HEK293 (cell line): ENCODE data around the gene KYAT1.
"Not testable (repeated sequence)": the region's sequence is repeated elsewhere in the genome, so short reads cannot be mapped to it uniquely, and the experiment has no call there.

Source experiments
- CTCF ChIA-PET: fragments of 350-600 bp; formaldehyde crosslinking; extraction: SDS; loops from one replicate; lab custom pipeline; 2021; ENCODE audit warnings: antibody characterized with exemption; lab: Yijun Ruan, JAX
- POLR2A ChIA-PET: fragments of 300-600 bp; formaldehyde crosslinking; extraction: SDS; loops from one replicate; lab custom pipeline; 2020; ENCODE audit warnings: antibody characterized with exemption, inconsistent platforms; lab: Yijun Ruan, JAX
- H3K27ac ChIP-seq: fragments of 200-500 bp; sonication (Bioruptor generic); 2 replicates; pipeline ENCODE4 v1.5.1; 2014; ENCODE audit warnings: low read depth, low read length, control low read depth, inconsistent platforms; ENCODE audit errors: extremely low read depth
- H3K36me3 ChIP-seq, 2 experiments: fragments of 200-500 bp in 1 of 2; sonication (Bioruptor generic) in 1 of 2; 1 replicate in 1 of 2; 2 replicates in 1 of 2; pipeline ENCODE4 v1.5.1; 2014 to 2017; ENCODE audit warnings: inconsistent platforms in 2 of 2, low read length in 2 of 2; ENCODE audit not compliant: control insufficient read depth in 2 of 2, insufficient read depth in 1 of 2
- H3K4me1 ChIP-seq: fragments of 200-500 bp; sonication (Bioruptor generic); 2 replicates; pipeline ENCODE4 v1.5.1; 2014; ENCODE audit warnings: mild to moderate bottlenecking, low read length, inconsistent platforms; ENCODE audit not compliant: control insufficient read depth, insufficient read depth
- H3K4me3 ChIP-seq: 2 replicates; pipeline ENCODE4 v1.5.1; 2011; ENCODE audit warnings: low read depth, mild to moderate bottlenecking, control low read depth, low read length, moderate library complexity
- H3K9me3 ChIP-seq: fragments of 200-500 bp; sonication (Bioruptor generic); 2 replicates; pipeline ENCODE4 v1.5.1; 2014; ENCODE audit warnings: low read depth, low read length, inconsistent platforms; ENCODE audit not compliant: control insufficient read depth, insufficient read depth
- KLF10 ChIP-seq: fragments of 450-650 bp; IDR thresholded peaks from 2 replicates; pipeline ENCODE4 v1.5.1; 2018; ENCODE audit warnings: missing biosample characterization, mild to moderate bottlenecking, missing genetic modification characterization
- KLF9 ChIP-seq: fragments of 450-650 bp; formaldehyde crosslinking; IDR thresholded peaks from 2 replicates; pipeline ENCODE4 v1.5.1; 2016; ENCODE audit warnings: missing biosample characterization, missing genetic modification characterization, low read depth
- SCRT1 ChIP-seq: fragments of 450-650 bp; formaldehyde crosslinking; IDR thresholded peaks from 2 replicates; pipeline ENCODE4 v1.5.1; 2016; ENCODE audit warnings: missing biosample characterization, missing genetic modification characterization, borderline replicate concordance
- ZFP3 ChIP-seq: fragments of 450-650 bp; formaldehyde crosslinking; IDR thresholded peaks from 2 replicates; pipeline ENCODE4 v1.5.1; 2016; ENCODE audit warnings: low read depth, missing biosample characterization, missing genetic modification characterization
- ZNF121 ChIP-seq: fragments of 450-650 bp; formaldehyde crosslinking; IDR thresholded peaks from 2 replicates; pipeline ENCODE4 v1.5.1; 2016; ENCODE audit warnings: missing biosample characterization, missing genetic modification characterization
- ZNF211 ChIP-seq: fragments of 450-650 bp; formaldehyde crosslinking; IDR thresholded peaks from 2 replicates; pipeline ENCODE4 v1.5.1; 2016; ENCODE audit warnings: low read depth, missing biosample characterization, missing genetic modification characterization
- ZNF362 ChIP-seq: fragments of 450-650 bp; formaldehyde crosslinking; IDR thresholded peaks from 2 replicates; pipeline ENCODE4 v1.5.1; 2016; ENCODE audit warnings: missing biosample characterization, missing genetic modification characterization
- ZNF768 ChIP-seq: fragments of 450-650 bp; formaldehyde crosslinking; IDR thresholded peaks from 2 replicates; pipeline ENCODE4 v1.5.1; 2018; ENCODE audit warnings: missing biosample characterization, mild to moderate bottlenecking, missing genetic modification characterization
- ZSCAN18 ChIP-seq: fragments of 450-650 bp; formaldehyde crosslinking; IDR thresholded peaks from 2 replicates; pipeline ENCODE4 v1.5.1; 2016; ENCODE audit warnings: missing biosample characterization, missing genetic modification characterization
- TF ChIP-seq, protein P1 (sequence below): fragments of 450-650 bp; formaldehyde crosslinking; IDR thresholded peaks from 2 replicates; pipeline ENCODE4 v1.5.1; 2016; ENCODE audit warnings: missing biosample characterization, missing genetic modification characterization

Gene KYAT1

DNA sequence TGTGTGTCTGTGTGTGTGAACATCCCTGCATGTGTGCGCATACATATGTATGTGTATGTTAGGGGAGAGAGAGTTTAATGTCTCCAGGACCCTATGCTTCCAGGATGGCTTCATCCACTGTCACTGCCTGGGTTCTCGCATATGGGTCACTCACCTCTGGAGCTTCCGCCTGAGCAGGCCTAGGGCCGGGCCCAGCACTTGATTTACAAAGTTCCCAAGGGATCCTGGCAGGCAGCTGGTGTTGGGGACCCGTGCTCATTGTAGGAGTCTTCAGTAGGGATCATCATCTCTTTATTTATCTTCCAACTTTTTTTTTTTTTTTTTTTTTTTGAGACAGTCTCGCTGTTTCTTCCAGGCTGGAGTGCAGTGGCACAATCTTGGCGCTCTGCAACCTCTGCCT lies 81.7 kb downstream of the KYAT1 start (continued):
- TF ChIP-seq ZFP3 (tag by site-specific recombination) = no peak
- TF ChIP-seq, all 188 proteins: peak for 0

DNA sequence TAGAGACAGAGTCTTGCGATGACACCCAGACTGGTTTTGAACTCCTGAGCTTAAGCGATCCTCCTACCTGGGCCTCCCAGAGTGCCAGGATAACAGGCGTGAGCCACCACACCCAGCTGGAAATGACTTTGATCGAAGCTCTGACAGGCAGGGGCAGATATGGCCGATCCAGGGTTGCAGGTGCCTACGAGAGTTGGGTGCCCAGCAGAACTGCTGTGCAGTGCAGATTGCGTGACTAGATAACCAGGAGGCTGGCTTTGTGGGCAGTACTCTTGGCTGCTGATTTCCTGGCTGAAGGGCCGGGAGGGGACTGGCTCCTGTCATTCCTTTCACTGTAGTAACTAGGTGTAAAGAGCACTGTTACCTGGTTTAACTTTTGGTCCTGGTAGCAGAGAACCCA lies 82.9 kb downstream of the KYAT1 start:
- ChIA-PET POLR2A (no interaction called here), CTCF (interaction anchor here (0.6 to 1.4 kb wide), 2 partner anchors 19 to 242 kb away, joined by 3 to 5 read pairs; partner anchors contain the start of gene ENDOG)
- H3K4me3 ChIP-seq = no peak overlapping the region
- no peak overlapping the region for H3K27ac ChIP-seq
- H3K9me3 ChIP-seq = no peaks in the 10 kb centered on the region
- no peaks in the 10 kb centered on the region for H3K4me1 ChIP-seq
- H3K36me3 ChIP-seq = peaks cover 8 to 72% of the 10 kb centered on the region in 2 experiments; a peak in 2 of 3 replicates
- TF ChIP-seq ZNF211 (tag by site-specific recombination) = no peak
- TF ChIP-seq, all 188 proteins: peak for 0

DNA sequence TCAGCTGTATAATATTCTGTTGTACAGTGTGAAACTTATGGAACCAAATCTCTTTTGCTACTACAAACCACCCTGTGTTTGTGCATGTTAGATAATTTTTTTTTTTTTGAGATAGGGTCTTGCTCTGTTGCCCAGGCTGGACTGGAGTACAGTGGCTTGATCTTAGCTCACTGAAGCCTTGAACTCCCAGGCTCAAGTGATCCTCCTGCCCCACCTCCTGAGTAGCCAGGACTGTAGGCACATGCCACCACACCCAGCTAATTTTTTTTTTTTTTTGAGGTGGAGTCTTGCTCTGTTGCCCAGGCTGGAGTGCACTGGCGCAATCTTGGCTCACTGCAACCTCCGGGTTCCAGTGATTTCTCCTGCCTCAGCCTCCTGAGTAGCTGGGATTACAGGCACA lies 86.8 kb downstream of the KYAT1 start:
- POLR2A ChIA-PET, H3K4me1 ChIP-seq, H3K9me3 ChIP-seq, H3K4me3 ChIP-seq, H3K27ac ChIP-seq: not testable (repeated sequence)
- TF ChIP-seq ZNF362 = peak; percentile 55; the same call in 1 of the 2 replicates
- peak; percentile 99 for TF ChIP-seq ZNF121 (tag by site-specific recombination)
- CTCF ChIA-PET = interaction anchor here (0.6 to 1.2 kb wide), 2 partner anchors 62 to 160 kb away, joined by 5 read pairs; no protein-coding TSS in a partner anchor
- peaks cover 0 to 79% of the 10 kb centered on the region in 2 experiments for H3K36me3 ChIP-seq

GRCh38 chr9:128792978-128793686 lies 88.6 kb downstream of the KYAT1 start:
- TF ChIP-seq KLF9 (no peak), ZSCAN18 (tag by site-specific recombination) (no peak), KLF10 (tag by site-specific recombination) (no peak), SCRT1 (0 out of 2 replicates have a peak, but pooled peaks have one; percentile 8), ZNF768 (tag by site-specific recombination) (0 out of 2 replicates have a peak, but pooled peaks have one; percentile 13)
- TF ChIP-seq, protein P1, sequence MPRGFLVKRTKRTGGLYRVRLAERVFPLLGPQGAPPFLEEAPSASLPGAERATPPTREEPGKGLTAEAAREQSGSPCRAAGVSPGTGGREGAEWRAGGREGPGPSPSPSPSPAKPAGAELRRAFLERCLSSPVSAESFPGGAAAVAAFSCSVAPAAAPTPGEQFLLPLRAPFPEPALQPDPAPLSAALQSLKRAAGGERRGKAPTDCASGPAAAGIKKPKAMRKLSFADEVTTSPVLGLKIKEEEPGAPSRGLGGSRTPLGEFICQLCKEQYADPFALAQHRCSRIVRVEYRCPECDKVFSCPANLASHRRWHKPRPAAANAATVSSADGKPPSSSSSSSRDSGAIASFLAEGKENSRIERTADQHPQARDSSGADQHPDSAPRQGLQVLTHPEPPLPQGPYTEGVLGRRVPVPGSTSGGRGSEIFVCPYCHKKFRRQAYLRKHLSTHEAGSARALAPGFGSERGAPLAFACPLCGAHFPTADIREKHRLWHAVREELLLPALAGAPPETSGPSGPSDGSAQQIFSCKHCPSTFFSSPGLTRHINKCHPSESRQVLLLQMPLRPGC = no peak
- H3K4me3 ChIP-seq = no peak overlapping the region
- CTCF ChIA-PET = interaction anchor here (2.1 kb wide), 1 partner anchor 25 kb away, joined by 9 read pairs; the partner anchor contains the start of gene ENDOG
- H3K27ac ChIP-seq = no peak overlapping the region
- POLR2A ChIA-PET = interaction anchor here (0.6 to 2.3 kb wide), 4 partner anchors 21 to 37 kb away, joined by 3 to 9 read pairs (median 5); partner anchors contain the start of genes ENDOG and SPOUT1
- peaks cover 4 to 76% of the 10 kb centered on the region in 2 experiments for H3K36me3 ChIP-seq
- no peaks in the 10 kb centered on the region for H3K9me3 ChIP-seq
- no peaks in the 10 kb centered on the region for H3K4me1 ChIP-seq
